Measurements from ENCODE around the gene PDGFRB. TPM values are rescaled to one million over a fixed set of nuclear protein-coding genes. Genes with fewer than 3 reads are reported as not detected.
A peak's percentile ranks its signal among the peaks of the same experiment; 100 is the strongest.

The PDGFRB gene
- total and polyA plus RNA-seq, 2 donors (not counting 1 experiment from before 2014, with no cell fraction given): 231 to 347 TPM

DNA sequence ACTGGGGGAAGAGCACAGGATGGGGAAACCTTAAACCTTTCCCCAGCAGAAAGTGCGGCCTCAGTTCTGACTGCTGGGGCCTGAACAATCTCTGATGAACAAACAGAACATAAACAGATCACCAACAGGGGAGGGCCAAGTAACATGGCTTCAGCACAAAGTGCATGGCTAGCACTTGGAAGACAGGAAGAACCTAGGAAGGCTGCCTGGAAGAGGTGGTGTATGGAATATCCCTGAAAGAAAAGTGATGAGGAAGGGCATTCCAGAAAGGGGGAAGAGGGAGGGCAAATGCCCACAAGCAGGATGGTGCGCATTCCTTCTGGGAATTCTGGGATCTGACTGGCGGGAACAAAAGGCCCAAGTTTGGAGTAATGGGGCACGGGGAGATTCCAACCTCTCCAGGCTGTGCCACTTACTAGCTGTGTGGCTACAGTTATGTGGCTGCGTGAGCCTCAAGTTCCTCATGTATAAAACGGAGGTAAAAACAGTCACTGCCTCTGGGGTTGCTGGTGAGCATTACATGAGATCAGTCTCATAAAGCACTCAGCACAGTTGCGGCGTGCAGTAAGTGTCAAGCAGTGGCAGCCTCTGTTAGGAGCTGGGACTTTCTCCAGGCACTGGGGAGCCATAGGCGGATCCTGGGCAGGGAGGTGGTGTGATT, 1.6 kb downstream of the PDGFRB start:
- H3K36me3 ChIP-seq (ENCODE audit: control insufficient read depth, insufficient read depth, low read length): peaks cover 9% of the 10 kb centered on the region
- no peaks in the 10 kb centered on the region for H3K9me3 ChIP-seq (ENCODE audit: control insufficient read depth, insufficient read depth, low read depth, low read length)
- DNase-seq (ENCODE audit: low read depth in 2 of 2): peak; percentile 81 to 83
- peak overlapping the region; percentile 86 for H3K27ac ChIP-seq (ENCODE audit: insufficient read depth, low read length)
- no peak overlapping the region for H2AFZ ChIP-seq (ENCODE audit: low read length)
- peak overlapping the region; percentile 75 to 99 (median 82) for H3K4me3 ChIP-seq (replicated peaks in 1 of 4; ENCODE audit: control extremely low read depth in 1 of 4, insufficient read depth in 1 of 4, low read depth in 3 of 4, low read length in 4 of 4)
- H3K79me2 ChIP-seq (ENCODE audit: control insufficient read depth, insufficient read depth, low read length): peaks cover 63% of the 10 kb centered on the region
- H3K4me2 ChIP-seq (ENCODE audit: extremely low read depth, insufficient read depth, low read length): peak overlapping the region; percentile 92
- no peaks in the 10 kb centered on the region for H3K27me3 ChIP-seq (ENCODE audit: control insufficient read depth, insufficient read depth, low read length)
- peaks cover 34% of the 10 kb centered on the region for H3K4me1 ChIP-seq (ENCODE audit: control insufficient read depth, extremely low read depth, insufficient read depth, low read length)
- no peak for TF ChIP-seq EZH2 (IDR thresholded peaks at IDR 0.05; ENCODE audit: low read length, missing control alignments)
- TF ChIP-seq, protein P1, sequence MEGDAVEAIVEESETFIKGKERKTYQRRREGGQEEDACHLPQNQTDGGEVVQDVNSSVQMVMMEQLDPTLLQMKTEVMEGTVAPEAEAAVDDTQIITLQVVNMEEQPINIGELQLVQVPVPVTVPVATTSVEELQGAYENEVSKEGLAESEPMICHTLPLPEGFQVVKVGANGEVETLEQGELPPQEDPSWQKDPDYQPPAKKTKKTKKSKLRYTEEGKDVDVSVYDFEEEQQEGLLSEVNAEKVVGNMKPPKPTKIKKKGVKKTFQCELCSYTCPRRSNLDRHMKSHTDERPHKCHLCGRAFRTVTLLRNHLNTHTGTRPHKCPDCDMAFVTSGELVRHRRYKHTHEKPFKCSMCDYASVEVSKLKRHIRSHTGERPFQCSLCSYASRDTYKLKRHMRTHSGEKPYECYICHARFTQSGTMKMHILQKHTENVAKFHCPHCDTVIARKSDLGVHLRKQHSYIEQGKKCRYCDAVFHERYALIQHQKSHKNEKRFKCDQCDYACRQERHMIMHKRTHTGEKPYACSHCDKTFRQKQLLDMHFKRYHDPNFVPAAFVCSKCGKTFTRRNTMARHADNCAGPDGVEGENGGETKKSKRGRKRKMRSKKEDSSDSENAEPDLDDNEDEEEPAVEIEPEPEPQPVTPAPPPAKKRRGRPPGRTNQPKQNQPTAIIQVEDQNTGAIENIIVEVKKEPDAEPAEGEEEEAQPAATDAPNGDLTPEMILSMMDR (conservative IDR thresholded peaks at IDR 0.05 in 1 of 2, IDR thresholded peaks at IDR 0.05 in 1 of 2; ENCODE audit: low read depth in 1 of 2, low read length in 2 of 2): peak in 1 of 2 donors; percentile 38
- H3K9ac ChIP-seq (ENCODE audit: insufficient read depth, low read length): peak overlapping the region; percentile 87
- H4K20me1 ChIP-seq (ENCODE audit: control insufficient read depth, extremely low read depth, insufficient read depth, low read length): no peaks in the 10 kb centered on the region

DNA sequence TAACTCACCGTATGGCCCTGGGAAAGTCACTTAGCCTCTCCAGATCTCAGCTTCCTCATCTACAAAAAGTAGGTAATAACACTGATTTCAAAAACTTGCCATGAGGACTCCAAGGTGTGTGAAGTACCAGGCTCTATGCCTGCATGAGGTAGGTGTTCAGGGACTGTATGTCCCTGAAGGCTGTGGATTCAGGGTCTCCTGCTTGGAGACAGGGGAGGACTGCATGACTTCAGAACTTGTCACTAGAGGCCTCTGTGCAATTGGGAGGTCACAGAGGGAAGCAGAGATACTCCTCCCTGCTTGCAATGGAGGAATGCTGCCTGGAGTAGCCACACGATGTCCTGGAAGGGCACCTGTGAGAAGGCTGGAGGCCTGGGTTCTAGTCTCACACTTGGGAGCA, 2.2 kb downstream of the PDGFRB start:
- H3K9me3 ChIP-seq (ENCODE audit: control insufficient read depth, insufficient read depth, low read depth, low read length): no peaks in the 10 kb centered on the region
- no peak for DNase-seq (ENCODE audit: low read depth in 2 of 2)
- H3K27ac ChIP-seq (ENCODE audit: insufficient read depth, low read length): peak overlapping the region; percentile 86
- no peaks in the 10 kb centered on the region for H4K20me1 ChIP-seq (ENCODE audit: control insufficient read depth, extremely low read depth, insufficient read depth, low read length)
- no peak overlapping the region for H2AFZ ChIP-seq (ENCODE audit: low read length)
- TF ChIP-seq, protein P1 (conservative IDR thresholded peaks at IDR 0.05 in 1 of 2, IDR thresholded peaks at IDR 0.05 in 1 of 2; ENCODE audit: low read depth in 1 of 2, low read length in 2 of 2): no peak
- no peak for TF ChIP-seq EZH2 (IDR thresholded peaks at IDR 0.05; ENCODE audit: low read length, missing control alignments)
- H3K36me3 ChIP-seq (ENCODE audit: control insufficient read depth, insufficient read depth, low read length): peaks cover 9% of the 10 kb centered on the region
- peak overlapping the region; percentile 75 to 99 (median 82) for H3K4me3 ChIP-seq (replicated peaks in 1 of 4; ENCODE audit: control extremely low read depth in 1 of 4, insufficient read depth in 1 of 4, low read depth in 3 of 4, low read length in 4 of 4)
- H3K4me1 ChIP-seq (ENCODE audit: control insufficient read depth, extremely low read depth, insufficient read depth, low read length): peaks cover 31% of the 10 kb centered on the region
- peak overlapping the region; percentile 92 for H3K4me2 ChIP-seq (ENCODE audit: extremely low read depth, insufficient read depth, low read length)
- peaks cover 69% of the 10 kb centered on the region for H3K79me2 ChIP-seq (ENCODE audit: control insufficient read depth, insufficient read depth, low read length)
- peak overlapping the region; percentile 87 for H3K9ac ChIP-seq (ENCODE audit: insufficient read depth, low read length)
- no peaks in the 10 kb centered on the region for H3K27me3 ChIP-seq (ENCODE audit: control insufficient read depth, insufficient read depth, low read length)

DNA sequence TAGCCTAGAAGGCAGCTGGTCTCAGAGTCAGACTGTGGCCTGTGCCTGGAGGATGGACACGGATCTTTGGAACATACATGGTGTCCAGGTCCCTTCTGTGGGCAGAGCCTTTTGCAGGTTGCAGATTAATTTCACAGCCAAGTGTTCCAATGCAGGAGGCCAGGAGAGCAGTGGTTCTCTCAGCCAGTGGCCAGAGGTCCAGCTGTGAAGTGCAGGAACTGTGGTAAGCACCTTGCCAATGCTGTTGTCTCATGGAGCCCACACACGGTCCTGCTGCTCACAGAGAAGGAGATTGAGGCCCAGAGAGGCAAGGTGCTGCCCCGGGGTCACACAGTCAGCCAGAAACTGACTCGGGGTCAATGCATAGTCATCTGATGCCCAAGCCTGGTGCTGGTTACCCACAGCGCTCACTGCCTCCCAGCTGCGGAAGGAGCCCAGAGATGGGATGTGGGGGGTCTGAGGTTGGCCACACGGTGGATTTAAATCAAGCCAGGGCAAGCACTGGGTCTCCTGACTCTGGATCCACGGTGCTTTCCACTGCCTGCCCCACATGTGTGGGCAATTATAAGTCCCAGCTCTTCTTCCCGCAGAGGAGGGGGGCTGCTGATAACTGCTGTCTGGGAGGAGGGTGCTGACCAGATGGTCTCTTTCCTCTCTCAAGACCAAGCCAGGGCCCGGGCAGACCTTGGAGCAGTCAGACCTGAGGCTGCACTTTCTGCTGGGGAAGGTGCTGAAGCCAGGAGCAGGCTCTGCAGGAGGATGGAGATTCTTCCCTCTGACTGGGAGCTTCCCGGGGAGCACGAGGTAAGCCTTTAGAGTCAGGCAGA, 2.8 kb downstream of the PDGFRB start:
- H3K9ac ChIP-seq (ENCODE audit: insufficient read depth, low read length): peak overlapping the region; percentile 87
- no peak for TF ChIP-seq EZH2 (IDR thresholded peaks at IDR 0.05; ENCODE audit: low read length, missing control alignments)
- TF ChIP-seq, protein P1 (conservative IDR thresholded peaks at IDR 0.05 in 1 of 2, IDR thresholded peaks at IDR 0.05 in 1 of 2; ENCODE audit: low read depth in 1 of 2, low read length in 2 of 2): no peak
- no peaks in the 10 kb centered on the region for H3K9me3 ChIP-seq (ENCODE audit: control insufficient read depth, insufficient read depth, low read depth, low read length)
- H3K36me3 ChIP-seq (ENCODE audit: control insufficient read depth, insufficient read depth, low read length): peaks cover 9% of the 10 kb centered on the region
- H3K4me3 ChIP-seq (replicated peaks in 1 of 4; ENCODE audit: control extremely low read depth in 1 of 4, insufficient read depth in 1 of 4, low read depth in 3 of 4, low read length in 4 of 4): peak overlapping the region; percentile 75 to 99 (median 82)
- H3K4me2 ChIP-seq (ENCODE audit: extremely low read depth, insufficient read depth, low read length): peak overlapping the region; percentile 92
- no peak overlapping the region for H2AFZ ChIP-seq (ENCODE audit: low read length)
- DNase-seq (ENCODE audit: low read depth in 2 of 2): peak in 1 of 2 donors; percentile 50
- H3K4me1 ChIP-seq (ENCODE audit: control insufficient read depth, extremely low read depth, insufficient read depth, low read length): peaks cover 28% of the 10 kb centered on the region
- no peaks in the 10 kb centered on the region for H3K27me3 ChIP-seq (ENCODE audit: control insufficient read depth, insufficient read depth, low read length)
- H4K20me1 ChIP-seq (ENCODE audit: control insufficient read depth, extremely low read depth, insufficient read depth, low read length): no peaks in the 10 kb centered on the region
- peaks cover 76% of the 10 kb centered on the region for H3K79me2 ChIP-seq (ENCODE audit: control insufficient read depth, insufficient read depth, low read length)
- peak overlapping the region; percentile 51 for H3K27ac ChIP-seq (ENCODE audit: insufficient read depth, low read length)

Measured in fibroblast of lung (primary cell).